HG03378 (cell line): ENCODE measurements around the gene IGSF21.

Experiments
- ATAC-seq: cut with Tn5 transposase; IDR thresholded peaks from one replicate; pipeline ENCODE4 v1.9.1; 2021; ENCODE audit warnings: mild to moderate bottlenecking, moderate library complexity; ENCODE audit not compliant: unreplicated experiment

Gene IGSF21

DNA sequence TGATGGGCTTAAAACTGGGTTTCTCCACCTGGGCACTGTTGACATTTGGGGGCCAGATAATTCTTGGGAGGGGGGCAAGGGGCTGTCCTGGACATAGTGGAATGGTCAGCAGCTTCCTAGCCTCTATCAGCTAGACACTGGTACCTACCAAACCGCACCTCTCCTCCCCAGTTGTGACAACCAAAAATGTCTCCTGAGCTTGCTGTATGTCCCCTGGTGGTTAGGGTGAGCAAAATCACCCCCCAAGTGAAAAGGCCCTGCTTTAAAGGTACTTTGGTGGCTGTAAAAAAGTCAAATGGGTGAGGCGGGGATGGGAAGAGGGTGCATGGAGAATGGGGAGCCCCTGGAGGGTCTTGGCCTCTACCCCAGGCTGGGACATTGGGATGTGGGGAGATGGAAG, 182.0 kb downstream of the IGSF21 start:
- no peak for ATAC-seq

- no peak for ATAC-seq
These were observed 183.3 kb downstream of the IGSF21 start for GRCh38 chr1:18290740-18291412.

DNA sequence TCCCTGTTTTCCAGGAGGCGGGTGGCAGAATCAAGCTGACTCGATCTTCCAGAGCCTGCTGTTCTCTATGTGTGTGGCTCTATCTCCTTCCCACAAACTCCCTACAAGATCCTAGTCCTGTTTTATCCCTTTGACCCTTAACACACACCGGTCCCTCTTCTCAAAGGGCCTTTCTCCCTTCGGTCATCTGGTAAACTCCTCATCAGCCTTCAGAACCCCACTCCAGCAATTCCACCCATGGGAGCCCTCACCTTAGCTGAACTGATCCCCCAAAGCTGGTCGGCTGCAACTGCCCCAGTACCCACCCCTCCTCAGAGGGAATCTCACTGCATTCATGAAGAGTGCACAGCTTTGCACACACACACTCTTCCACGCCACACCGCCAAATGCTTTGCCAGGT, 184.9 kb downstream of the IGSF21 start:
- no peak for ATAC-seq

- ATAC-seq, result no peak
These were observed 185.7 kb downstream of the IGSF21 start for GRCh38 chr1:18293291-18293690.

DNA sequence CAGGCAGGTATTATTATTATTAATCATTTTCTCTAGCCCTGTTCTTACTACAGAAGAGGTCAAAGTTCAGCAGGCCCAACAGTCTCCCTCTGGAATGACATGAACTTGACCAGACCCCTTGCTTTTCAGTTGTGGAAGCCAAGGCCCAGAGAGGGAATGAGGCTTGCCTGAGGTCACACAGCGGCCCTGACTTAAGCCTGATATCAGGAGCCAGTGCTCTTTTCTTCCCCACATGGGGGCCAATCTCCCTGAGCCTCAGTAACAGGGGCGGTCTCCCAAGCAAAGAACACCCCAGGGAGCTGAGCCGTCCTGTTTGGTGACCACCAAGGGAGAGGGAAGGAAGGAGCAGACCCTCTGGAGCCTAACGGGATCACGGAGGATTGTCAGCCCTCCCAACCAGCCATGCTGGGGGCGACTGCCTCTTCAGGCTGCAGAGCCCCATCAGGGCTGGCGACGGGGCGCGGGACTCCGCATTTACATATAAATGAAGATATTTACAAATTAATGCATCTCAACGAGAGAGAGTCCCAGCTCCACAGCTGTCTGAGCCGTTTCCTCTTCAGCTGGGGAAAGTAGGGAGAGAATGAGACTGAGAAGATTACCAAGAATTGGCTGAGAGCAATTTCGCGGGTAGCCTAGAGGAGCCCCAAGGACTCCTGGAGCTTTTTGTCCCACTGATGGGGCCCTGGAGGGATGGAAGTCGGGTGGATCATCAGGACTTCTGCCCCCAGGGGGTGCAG, 187.0 kb downstream of the IGSF21 start:
- ATAC-seq, result no peak

- no peak for ATAC-seq
These were observed 190.5 kb downstream of the IGSF21 start for GRCh38 chr1:18297896-18298648.

- ATAC-seq, result no peak
These were observed 192.1 kb downstream of the IGSF21 start for GRCh38 chr1:18299441-18300338.

DNA sequence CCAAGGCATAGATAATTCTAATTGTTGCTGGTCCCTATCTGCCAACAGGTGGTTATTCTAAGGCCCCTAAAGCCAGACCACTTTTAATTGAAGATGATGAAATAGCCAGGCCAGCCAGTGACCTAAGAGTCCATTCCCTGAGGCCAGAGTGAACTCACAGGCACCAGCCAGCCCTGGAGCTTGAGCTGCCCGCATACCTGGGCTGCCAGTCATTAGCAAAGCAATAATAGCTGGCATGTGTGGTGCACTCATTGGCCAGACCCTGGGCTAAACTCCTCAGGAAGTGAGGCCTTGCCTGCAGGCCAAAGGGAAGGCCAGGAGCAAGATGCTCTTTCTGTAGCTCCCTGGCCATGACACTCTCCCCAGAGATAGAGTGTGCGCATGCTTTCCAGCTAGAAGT, 192.8 kb downstream of the IGSF21 start:
- no peak for ATAC-seq

DNA sequence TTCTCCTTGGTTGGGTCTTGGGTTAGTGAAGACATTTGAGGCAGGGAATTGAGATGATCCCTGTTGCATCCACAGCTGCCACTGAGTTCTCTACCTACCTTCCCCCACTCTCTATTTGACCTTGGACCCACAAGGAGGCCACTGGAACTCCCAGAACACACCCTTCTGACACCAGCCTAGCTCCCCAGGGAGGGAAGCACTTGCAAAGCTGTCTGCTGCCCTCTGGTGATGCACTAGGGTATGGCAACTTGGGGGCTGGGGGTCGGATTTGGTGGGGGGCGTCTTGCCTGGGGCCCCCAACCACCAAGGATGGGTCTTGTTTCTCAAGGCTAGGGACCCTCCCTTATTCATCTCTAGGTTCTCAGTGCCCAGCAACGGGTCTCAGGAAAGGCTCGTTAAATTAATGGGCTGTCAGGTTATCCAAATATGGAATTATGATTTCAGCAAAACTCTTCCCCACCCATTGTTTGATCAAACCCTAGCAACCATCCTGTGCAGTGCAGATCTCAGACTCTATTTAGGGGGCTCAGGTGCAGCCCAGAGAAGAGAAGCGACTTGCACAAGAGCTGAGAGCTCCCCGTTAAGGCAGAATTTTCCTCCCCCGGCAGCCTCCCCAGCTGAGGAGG, 195.3 kb downstream of the IGSF21 start:
- no peak for ATAC-seq

GRCh38 chr1:18304151-18304869, 196.7 kb downstream of the IGSF21 start:
- ATAC-seq, result no peak

GRCh38 chr1:18305182-18305795, 197.7 kb downstream of the IGSF21 start:
- ATAC-seq, result no peak

- ATAC-seq, result no peak
These were observed 199.8 kb downstream of the IGSF21 start for GRCh38 chr1:18307329-18307898.

DNA sequence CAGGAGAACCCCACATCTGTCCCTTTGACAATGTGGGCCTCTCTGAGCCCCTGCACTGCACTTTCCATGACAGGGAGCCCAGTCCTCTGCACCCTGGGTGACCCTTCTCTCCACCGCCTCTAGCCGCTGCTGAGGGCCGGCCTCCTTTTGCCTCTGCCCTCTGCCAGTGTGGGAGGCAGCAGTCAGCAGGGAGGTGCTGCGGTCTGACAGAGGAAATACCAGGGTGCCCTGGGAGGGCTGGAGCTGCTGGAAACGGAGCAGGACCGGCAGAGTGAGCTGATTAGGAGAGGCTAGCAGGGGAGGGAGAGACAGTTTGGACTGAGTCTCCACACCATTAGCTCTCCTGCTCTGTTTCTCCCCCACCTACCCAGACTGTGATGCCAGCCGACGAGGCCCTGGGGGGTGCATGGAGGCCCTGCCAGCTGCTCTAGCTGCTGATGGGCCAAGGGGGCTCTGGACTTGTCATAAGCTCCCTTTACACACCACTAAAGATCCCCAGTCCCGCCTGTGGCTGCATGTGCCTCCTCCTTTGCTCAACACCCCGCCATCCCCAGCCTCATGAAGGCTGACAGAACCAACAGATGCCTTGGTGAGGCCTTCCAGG, 202.1 kb downstream of the IGSF21 start:
- ATAC-seq, result no peak

GRCh38 chr1:18312961-18313360, 205.4 kb downstream of the IGSF21 start:
- ATAC-seq, result no peak

DNA sequence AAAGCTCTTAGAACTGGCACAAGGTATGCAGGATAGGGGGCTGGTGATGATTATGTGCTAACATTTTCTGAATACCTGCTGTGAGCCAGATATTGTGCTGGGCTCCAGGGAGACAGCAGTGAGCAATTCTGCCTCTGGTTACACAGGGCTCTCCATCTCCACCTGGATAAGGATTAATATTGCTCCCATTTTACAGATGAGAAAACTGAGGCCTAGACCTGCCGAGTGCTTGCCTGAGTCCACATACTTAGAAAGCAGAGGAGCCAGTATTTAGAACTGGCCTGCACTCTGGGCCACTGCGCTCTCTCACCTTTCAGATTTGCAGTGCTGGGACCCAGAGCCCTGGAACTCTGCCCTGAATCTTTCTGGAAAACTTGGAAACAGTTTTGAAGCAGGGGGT, 205.9 kb downstream of the IGSF21 start:
- no peak for ATAC-seq

- no peak for ATAC-seq
These were observed 206.8 kb downstream of the IGSF21 start for GRCh38 chr1:18314399-18314798.

DNA sequence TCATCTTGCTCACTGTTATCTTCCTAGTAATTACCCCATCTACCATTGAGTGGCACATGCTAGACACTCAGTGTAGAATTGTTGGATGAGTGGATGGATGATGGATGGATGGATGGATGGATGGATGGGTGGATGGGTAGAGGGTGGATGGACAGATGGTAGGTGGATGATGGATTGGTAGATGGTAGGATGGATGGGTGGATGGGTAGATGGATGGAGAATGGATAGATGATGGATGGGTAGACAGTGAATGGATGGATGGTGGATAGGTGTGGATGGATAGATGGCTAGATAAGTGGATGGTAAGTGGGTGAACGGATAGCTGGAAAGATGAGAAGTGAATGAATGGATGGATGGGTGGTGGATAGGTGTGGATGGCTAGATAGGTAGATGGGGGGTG, 207.9 kb downstream of the IGSF21 start:
- ATAC-seq, result no peak

GRCh38 chr1:18316764-18317163, 209.2 kb downstream of the IGSF21 start:
- no peak for ATAC-seq

DNA sequence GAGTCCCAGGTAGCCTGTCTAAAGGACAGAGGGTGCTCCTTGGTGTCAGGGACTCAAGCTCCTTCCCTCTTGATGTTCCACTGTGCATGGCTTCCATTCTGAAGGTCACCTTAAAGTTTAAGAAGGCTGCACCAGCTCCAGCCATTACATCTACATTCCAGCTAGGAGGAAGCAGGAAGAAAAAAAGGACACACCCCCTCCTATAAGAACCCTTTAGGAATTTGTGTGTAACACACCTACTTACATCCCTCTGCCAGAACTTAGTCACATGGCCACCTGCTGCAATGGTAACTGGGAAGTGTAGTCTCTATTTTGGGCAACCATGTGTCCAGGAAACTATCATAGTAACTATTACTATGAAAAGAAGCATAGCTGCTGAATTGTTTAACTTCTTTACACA, 211.5 kb downstream of the IGSF21 start:
- ATAC-seq, result no peak
